NCI-H2227 treated with DMSO at 0.1 percent for 48 hours (cell line): ENCODE results near the gene ZMAT5.

Source experiments
- DNase-seq: peaks from one replicate; lab custom pipeline; 2025; lab: John Stamatoyannopoulos, UW

Gene ZMAT5

GRCh38 chr22:29753808-29754657 is 12.8 kb downstream of the ZMAT5 start:
- no peak for DNase-seq

DNA sequence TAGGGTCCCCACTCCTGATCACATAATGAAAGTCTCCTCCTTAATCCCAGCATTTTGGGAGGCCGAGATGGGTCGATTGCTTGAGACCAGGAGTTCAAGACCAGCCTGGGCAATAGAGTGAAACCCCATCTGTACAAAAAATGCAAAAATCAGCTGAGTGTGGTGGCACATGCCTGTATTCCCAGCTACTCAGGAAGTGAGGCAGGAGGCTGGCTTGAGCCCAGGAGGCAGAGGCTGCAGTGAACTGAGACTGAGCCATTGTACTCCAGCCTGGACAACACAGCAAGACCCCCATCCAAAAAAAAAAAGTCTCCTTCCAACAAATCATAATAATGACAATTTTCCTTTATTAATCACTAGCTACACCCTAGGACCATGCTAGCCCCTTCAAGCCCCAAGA is 15.1 kb downstream of the ZMAT5 start:
- no peak for DNase-seq

DNA sequence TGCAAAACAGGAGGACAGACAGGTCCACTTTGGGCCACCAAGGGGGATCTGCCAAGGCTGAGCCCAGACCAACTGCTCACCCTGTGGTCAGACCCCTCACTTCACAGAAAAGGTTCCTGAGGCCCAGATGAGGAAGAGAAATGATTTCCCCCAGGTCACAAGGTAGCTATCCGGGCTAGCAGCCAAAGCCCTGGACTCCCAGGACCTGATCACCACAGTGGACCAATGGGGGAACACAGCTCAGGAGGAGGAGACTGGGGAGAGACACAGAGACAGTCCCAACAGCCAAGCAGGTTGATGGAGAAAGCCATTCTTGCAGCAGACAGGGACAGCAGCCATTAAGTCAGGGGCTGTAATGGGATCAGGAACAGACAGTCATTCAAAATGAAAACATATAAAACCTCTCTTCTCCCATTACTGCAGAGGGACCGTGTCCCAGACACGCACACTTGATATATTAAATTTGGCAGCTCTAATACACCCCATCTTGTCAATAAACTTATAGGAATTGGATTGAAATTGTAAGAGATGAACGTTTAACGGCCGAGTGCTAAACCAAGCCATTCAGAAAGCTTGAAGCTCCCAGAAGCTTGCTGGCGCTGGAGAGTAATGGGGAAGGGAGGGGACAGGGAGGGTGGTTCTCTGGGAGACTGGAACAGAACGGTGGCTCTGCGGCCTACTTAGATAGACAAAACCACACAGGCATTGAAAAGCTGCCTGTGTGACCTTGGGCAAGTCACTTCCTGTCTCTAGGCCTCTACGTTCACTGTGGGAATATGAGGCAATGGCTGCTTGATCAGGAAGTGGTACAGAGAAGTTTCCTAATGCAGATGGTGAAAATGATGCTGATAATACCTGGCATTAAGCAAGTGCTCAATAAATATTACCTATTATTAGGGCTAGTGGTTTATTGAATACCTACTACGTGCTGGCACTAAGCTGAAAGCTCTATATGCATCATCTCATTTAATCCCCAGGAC is 16.0 kb downstream of the ZMAT5 start:
- no peak for DNase-seq

GRCh38 chr22:29750029-29750428 is 16.8 kb downstream of the ZMAT5 start:
- DNase-seq: no peak

DNA sequence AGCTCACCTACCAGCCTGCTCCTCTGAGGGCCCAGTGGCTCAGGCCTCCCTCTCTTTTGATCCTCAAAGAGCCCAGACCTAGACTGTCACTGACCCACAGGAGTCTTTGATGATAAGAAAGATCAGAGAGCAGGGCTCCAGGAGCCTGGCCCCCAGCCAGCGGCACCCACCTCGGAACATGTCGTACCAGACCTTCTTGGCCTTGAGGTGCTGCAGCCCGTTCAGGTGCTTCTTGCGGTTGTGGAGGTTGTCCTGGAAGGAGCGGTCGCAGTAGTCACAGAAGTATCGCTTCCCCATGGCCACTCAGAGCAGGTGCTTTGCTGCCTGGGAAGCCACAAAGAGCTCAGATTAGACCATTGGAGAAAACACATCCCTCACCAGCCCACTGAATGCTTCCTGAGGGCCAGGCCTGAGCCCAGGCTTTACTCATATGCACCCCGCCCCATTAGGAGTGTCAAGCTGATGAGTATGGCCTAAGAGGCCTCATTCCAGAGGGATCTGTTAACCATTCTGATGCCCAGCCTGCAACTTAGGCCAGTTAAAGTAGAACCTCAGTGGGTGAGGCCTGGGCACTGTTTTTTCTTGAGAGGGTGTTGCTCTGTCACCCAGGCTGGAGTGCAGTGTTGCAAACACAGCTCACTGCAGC is 18.4 kb downstream of the ZMAT5 start:
- no peak for DNase-seq

GRCh38 chr22:29747832-29748231 is 19.0 kb downstream of the ZMAT5 start:
- no peak for DNase-seq

- no peak for DNase-seq
Measured at GRCh38 chr22:29744902-29745301, 21.9 kb downstream of the ZMAT5 start.

- DNase-seq: no peak
Measured at GRCh38 chr22:29742326-29742725, 24.5 kb downstream of the ZMAT5 start.

GRCh38 chr22:29741926-29742325 is 24.9 kb downstream of the ZMAT5 start:
- no peak for DNase-seq

- DNase-seq: no peak
Measured at GRCh38 chr22:29740216-29740615, 26.6 kb downstream of the ZMAT5 start.

GRCh38 chr22:29739346-29739875 is 27.4 kb downstream of the ZMAT5 start:
- no peak for DNase-seq

- no peak for DNase-seq
Measured at GRCh38 chr22:29738118-29738815, 28.5 kb downstream of the ZMAT5 start.

DNA sequence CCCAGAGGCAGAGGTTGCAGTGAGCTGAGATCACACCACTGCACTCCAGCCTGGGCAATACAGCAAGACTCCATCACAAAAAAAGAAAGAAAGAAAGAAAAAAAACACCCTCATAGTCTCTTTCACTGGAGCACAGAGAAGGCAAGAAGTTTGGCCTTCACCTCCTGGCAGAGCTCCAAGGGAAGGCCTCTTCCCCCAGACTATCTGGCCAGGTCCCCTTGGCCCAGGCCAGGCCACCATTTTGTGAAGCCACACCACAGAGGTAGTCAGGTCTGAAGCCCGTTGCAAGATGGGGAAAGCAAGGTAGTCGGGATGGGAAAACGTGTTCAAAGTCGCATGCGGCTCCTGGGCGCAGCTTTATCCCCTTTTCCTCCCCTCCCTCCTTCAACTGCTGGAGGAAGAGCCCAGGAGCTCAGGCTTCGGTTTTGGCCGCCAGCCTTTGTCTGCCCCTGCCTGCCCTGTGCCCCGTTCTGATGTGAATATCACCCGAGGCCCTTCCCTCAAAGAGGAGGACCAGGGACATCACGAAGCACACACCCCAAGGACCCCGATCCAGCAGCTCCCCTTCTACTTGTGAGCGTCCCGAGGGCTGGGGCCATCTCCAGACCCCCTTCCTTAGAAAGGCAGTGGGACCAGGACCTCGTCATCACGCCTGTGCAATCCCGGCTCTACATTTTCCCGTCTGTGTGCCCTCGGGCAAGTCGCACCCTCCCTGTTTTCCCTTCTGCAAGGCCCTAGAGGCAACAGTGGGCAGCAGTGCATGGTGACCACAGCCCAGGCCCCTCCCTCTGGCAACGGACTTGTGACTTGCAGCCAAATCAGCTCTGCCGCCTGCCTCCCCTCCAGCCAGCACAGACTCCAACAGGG is 29.3 kb downstream of the ZMAT5 start:
- DNase-seq: no peak

DNA sequence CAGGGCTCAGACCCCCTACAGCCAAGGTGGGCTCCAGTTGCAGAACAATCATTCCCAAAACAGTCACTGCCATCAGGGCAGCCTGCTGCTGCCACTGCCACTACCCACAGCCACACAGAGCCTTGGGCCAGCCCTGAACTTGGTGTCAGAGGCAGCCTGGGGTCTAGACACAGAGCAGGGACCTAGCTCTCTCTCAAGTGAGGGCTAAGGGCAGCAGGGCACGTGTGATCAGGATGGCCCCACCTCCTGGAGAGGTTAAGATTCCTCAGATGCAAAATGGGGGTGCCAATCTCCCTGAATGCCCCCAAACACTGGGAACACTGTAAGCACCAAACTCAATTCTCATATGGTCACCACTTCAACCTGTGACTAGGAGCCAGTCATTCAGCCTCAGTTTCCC is 31.4 kb downstream of the ZMAT5 start:
- DNase-seq: no peak

DNA sequence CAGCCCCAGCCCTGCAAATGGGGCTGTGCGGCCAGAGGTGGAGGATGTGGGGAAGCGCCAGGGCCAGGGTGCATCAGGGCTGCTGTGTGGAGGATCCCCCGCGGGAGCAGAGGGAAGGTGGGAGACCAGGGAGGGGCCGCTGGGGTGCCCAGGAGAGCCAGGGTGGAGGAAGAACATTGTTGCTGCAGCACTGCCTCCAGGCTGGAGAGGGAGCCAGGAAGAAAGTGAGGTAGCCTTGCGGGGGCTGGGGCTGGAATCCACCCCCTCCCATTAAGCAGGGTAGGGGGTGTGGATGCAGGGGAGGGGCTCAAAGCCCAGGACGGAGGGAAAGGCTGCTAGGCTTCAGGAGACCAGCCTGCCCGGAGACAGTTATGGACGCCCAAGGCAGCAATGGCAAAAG is 32.0 kb downstream of the ZMAT5 start:
- DNase-seq: no peak

DNA sequence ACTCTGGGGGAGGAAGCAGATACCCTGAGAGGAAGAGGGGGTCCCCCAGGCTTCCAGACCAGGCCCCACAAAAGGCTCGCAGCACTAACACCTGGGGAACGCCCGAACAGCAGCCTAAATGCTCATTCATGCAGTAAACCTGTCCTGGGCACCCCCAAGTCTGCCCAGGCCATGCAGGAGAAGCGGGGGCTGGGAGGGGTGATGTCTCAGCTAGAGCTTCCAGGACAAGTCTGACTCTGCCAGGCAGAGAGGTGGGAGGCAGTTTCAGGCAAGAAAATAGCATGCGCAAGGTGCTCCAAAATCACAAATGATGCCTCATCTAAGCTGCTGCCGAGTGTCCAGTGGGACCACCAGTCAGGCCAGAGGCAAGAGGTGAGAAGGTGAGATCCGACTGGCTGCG is 32.4 kb downstream of the ZMAT5 start:
- DNase-seq: no peak

DNA sequence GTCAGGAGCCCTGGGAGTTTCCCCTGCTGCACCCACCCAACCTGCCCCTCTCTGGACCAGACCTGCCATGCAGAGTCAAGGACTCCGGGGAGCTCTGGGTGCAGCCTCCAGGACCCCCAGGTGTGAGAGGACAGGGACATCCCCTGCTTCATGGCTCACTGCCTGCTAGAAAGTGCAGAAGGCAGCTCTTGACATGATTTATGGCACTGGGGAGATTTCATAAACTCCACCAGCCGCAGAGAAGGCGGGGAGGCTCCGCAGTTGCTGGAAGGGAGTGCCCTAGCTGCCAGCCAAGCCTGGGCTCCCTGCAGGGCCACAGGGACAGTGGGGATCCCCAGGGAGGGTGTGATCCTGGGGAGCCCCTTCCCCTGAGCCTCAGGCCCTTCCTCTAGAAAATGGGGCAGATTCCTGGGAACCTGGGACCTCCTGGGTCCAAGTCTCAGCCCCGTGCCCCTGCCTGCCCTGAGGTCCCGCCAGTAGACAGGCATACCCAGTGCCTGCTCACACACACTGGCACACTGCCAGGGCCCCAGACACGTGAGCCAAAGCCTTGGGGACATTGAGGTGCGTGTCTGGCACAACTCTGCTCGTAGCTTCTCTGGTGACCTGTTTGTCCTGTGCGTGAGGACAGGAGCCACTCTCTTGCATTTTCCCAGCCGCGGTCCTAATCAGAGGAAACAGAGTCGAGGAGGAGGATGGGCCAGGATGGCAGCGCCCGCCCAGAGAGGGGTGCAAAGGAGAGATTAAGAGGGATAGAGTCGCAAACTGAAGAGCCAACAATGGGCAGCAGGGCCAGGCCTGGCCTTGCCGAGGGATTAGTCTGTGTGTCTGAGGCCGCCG is 33.2 kb downstream of the ZMAT5 start:
- DNase-seq: peak; percentile 7

GRCh38 chr22:29732883-29733282 is 33.9 kb downstream of the ZMAT5 start:
- DNase-seq: no peak

GRCh38 chr22:29731058-29731850 is 35.6 kb downstream of the ZMAT5 start:
- DNase-seq: no peak
